Limb (tissue), 2 donors: ENCODE data around the gene SLC25A30.
A peak's percentile ranks its signal among the peaks of the same experiment; 100 is the strongest.
"Not testable (repeated sequence)": the region's sequence is repeated elsewhere in the genome, so short reads cannot be mapped to it uniquely, and the experiment has no call there.

ENCODE experiments used
- DNase-seq, 2 donors: peaks; one replicate each; pipeline ENCODE4 v3.0.0-alpha.2; 2016; ENCODE audit errors: extremely low spot score in 2 of 2

SLC25A30 gene

DNA sequence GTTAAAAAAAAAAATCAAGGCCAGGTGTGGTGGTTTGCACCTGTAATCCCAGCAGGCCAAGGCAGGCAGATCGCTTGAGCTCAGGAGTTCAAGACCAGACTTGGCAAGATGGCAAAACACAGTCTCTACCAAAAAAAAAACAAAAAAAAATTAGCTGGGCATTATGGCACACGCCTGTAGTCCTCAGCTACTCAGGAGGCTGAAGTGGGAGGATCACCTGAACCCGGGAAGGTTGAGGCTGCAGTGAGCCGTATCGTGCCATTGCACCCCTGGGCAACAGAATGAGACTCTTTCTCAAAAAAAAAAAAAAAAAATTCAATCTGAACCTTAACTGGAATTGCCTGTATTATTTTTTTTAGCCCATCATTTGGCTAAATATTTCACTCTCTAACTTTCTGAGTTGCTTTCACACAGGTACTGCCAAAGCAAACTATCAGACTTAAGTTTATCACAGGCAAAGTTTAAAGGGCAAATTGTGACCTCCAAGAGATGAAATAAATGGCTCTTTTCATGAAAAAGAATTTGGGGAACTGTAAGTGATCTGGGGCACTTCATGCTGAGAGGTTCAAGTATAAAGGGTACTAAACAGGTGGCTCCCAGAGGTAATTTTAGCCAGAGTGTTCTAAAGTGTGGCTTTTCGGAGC lies 14.7 kb upstream of the SLC25A30 start:
- no peak for DNase-seq

DNA sequence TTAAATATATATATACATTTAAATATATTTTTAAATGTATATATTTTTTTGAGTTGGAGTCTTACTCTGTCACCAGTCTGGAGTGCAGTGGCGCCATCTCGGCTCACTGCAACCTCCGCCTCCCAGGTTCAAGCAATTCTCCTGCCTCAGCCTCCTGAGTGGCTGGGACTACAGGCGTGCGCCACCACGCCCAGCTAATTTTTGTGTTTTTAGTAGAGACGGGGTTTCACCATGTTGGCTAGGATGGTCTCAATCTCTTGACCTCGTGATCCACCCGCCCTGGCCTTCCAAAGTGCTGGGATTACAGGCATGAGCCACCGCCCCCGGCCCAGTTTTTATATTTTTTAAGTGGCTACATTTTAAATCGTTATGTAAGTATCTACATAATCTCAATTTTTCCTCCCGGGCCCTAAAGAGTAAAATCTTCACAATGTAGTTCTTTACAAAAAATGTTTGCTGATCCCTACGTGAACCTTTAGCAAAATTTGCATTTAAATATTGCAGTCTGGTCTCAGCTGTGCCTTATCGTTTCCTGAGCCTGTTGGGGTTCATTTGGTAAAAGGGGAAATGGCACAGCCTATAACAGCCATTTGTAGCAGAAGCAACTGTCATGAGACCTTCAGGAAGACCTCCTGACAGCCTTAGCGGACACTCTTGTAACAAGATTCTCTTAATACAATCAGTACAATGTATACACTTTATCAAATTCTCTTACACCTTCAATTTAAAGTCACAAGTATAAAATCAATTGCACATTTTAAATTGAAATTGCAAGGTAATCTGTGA lies 8.1 kb upstream of the SLC25A30 start:
- not testable (repeated sequence) for DNase-seq

DNA sequence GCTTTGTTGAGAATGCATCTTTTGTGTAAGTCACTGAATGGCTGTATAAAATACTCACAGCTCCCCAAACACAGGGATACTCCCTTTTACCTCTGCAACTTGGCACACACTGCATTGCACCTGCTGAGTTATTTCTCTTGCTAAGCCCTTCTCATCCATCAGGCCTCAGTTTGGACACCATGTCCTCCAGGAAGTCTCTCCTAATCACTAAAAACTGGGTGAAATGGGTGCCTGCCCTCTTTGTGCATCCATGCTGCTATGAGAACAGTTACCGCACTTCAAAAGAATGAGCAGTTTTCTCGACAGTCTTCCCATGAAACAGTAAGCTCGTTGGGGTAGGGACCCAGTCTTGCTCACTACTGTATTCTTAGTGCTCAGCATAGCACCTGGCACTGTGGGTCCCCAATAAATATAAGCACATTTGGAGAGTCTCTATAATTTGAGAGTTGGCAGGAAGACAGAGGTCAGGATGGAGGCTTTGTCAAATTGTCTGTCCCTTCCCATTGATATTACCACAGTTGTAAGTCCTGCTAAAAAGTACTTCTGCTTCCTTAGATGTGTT lies 4.6 kb upstream of the SLC25A30 start:
- DNase-seq, result no peak

DNA sequence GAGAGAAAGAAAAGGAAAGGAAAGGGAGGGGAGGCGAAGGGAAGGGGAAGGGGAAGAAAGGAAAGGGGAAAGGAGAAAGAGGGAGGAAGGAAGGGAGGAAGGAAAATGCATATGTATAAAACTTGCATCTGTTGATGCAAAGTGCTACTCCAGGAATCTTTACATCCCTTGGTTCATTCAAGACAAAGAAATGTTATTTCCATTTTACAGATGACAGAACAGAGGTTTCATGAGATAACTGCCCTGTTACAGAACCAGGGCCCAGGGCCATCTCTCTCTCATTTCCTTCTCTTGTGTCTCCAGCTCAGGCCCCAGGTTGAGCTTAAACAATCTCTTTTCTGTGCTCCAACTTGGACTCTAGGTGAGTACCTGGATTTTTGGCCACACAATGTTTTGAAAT lies 1.8 kb upstream of the SLC25A30 start:
- DNase-seq, result no peak

DNA sequence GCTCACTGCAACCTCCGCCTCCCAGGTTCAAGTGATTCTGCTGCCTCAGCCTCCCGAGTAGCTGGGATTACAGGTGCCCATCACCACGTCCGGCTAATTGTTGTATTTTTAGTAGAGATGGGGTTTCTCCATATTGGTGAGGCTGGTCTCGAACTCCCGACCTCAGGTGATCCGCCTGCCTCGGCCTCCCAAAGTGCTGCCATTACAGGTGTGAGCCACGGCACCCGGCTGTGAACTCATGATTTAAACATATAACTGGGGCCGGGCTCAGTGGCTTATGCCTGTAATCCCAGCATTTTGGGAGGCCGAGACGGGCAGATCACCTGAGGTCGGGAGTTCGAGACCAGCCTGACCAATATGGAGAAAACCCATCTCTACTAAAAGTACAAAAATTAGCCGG lies 1.2 kb upstream of the SLC25A30 start:
- DNase-seq, result not testable (repeated sequence)

DNA sequence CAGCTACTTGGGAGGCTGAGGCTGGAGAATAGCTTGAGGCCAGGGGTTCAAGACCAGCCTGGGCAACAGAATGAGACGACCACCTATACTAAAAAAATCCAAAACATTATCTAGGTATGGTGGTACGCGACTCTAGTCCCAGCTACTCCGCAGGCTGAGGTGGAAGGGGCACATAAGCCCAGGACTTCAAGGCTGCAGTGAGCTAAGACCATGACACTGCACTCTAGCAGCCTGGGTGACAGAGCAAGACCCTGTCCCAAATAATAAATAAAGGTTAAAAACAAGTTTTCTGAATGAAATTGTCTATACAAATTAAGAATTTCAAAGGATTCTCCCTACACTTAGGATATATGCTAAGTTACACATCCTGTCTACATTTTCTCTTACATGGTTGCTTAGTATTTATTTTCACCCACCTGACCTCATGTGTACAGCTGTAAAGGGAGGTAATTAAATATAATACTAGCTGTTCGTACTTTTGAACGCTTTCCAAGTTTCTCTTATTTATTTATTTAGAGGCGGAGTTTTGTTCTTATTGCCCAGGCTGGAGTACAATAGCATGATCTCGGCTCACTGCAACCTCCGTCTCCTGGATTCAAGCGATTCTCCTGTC lies 1.6 kb downstream of the SLC25A30 start:
- DNase-seq, result no peak

DNA sequence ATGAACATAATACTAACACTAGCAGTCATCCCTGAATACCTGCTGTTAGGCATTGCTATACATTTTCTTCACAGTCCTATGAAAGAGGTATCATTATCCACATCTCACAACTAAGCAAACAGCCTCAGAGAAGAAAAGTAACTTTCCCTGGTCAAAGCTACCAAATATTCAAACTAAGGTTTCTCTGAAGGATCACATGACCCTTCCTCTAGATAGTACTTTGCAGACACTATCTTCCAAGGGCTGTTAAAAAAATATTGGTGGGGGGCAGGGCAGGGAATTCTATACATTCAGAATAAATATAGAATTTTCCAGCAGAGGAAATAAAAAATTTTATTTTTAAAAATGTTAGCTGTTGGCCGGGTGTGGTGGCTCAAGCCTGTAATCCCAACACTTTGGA lies 3.1 kb downstream of the SLC25A30 start:
- DNase-seq, result no peak

DNA sequence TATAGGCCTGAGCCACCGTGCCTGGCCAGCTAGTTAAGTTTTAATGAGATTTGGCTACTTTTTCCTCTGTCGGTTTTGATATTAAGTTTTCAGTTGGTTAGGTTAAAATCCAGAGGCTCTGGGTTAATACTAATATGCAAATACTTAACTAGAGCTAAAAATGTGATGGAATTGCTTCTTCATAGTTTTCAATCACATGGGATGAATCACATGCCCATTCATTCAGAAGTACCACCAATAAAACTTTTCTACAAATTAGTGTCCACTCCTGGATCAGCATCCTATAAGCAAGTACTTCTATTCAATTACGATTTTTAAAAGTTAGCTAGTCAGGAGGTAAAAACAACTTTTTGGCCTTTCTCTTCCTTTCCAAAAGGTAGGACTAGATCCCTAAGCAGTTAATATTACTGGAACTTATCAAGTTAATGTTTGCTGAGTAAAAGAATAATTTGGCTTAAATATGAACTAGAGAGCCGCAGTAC lies 4.3 kb downstream of the SLC25A30 start:
- no peak for DNase-seq

DNA sequence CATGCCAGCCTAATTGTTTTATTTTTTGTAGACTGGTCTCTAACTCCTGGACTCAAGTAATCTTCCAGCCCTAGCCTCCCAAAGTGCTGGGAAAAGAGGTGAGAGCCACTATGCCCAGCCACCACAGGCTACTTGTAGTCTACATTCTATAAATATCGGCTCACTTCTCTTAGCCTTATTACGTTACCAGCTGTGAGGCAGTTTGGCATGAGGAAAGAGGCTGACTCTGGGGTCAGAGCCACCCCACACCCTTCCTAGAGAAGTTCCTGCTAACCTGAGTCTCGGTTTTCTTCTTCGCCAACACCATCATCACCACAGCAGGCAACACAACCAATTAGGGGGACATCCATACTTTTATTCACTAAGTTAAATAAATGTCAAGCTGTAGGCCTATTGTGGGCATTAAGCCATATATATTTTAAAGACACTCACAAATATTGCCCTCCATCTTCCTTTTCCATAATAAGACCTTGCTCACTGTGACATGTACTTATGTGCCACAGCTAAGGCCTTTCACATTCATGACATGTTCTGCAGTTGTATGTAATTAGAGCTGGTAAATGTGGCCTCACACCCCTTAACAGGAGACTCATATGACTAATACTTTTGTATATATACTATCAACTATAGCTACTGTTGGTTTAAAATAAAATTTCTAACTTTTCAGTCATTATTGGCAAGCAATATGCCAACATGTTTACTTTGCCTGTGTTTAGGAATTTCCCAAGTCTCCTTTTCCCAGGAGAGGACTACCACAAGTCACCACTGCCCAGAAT lies 5.7 kb downstream of the SLC25A30 start:
- no peak for DNase-seq

DNA sequence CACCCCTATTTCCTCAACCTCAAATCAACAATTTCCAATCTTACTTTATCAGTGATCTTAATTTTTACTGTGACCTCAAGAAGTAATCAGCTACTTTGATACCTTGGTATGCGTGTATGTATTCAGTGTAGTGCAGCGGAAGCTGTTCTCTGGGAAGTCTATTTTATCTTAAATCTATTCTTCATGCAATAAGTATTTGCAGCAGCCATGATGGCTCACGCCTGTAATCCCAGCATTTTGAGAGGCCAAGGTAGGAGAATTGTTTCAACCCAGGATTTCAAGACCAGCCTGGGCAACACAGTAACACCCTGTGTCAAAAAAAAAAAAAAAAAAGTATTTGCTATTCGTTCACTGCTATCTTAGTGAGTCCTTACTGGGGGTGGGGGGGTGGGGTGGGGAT lies 6.5 kb downstream of the SLC25A30 start:
- DNase-seq, result no peak

DNA sequence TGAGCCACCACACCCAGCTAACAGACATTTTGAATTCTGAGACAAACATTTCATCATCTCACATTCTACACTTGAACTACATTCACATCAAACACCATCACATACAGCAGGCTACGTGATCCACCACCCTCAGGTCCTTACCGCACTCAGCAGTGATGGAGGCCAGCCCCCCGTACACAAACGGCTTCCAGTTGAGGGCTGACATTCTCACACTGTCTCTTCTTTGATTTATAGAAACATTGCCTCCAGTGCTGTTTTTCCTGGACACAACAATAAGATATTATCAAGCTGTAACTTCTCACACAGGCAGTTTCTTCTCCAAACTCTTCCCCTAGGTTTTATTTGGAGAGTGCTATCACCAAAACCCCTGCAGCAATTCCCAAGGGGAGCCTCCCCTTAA lies 7.0 kb downstream of the SLC25A30 start:
- DNase-seq, result no peak

DNA sequence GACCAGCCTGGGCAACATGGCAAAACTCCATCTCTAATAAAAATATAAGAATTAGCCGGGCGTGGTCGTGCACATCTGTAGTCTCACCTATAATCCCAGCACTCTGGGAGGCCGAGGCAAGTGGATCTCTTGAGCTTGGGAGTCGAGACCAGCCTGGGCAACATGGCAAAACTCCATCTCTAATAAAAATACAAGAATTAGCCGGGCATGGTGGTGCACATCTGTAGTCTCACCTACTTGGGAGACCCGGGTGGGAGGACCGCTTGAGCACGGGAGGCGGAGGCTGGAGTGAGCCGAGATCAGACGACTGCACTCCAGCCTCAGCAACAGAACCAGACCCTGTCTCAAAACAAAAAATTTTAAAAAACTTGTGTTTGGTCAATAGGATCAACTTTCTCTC lies 7.7 kb downstream of the SLC25A30 start:
- DNase-seq, result no peak

DNA sequence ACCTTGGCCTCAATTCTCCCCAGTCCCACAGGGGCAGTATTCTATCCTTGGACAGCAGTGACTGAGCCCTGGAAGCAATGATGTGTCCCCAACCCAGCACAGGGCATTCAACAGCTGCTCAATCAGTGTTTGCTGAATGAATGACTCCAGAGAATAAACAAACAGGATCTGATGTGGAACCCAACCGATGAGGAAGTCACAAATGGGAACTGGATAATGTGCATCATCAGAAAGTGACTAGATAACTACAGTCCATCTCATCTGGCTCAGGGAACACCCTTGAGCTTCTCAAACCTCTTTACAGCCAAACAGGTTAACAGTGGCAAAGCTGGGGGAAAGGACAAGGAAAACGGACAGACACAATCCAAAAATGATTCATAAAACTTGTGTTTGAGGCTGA lies 8.2 kb downstream of the SLC25A30 start:
- DNase-seq, result no peak

DNA sequence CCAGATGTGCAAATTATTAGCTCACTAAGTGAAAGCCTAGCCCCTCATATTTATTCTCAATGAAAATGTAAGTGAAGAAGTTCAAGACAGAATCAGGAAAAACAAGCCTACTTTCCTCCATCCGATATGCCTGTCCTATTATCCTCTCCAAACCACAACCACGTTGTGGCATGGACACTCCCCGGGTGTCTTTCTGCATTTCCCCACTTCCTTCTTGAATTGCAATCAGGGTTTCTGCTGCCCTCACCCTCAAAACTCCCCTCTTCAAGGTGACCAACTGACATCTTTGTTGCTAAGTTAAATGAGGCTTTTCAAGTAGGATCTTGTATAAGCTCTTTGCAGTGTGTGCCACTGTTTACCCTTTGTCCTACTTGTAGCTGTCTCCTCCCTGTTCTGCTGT lies 11.8 kb downstream of the SLC25A30 start:
- no peak for DNase-seq

DNA sequence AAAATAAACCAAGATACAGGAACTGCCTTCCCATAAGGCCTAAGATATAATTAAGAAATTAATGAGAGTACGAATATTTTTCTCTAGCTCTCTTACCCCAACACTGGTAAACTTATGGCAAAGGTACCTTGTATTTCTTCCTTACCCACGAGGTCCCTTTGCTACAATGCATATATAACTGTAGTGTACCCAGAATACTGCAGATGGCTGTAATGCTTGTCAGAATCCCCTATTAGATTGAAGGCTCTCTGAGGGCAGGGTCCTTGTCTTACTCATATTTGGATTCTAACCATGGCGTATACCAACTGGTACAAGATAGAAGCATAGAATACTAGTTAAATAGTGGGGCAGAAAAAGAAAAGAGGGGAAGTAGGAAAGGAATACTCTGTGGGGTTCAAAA lies 15.1 kb downstream of the SLC25A30 start:
- no peak for DNase-seq

DNA sequence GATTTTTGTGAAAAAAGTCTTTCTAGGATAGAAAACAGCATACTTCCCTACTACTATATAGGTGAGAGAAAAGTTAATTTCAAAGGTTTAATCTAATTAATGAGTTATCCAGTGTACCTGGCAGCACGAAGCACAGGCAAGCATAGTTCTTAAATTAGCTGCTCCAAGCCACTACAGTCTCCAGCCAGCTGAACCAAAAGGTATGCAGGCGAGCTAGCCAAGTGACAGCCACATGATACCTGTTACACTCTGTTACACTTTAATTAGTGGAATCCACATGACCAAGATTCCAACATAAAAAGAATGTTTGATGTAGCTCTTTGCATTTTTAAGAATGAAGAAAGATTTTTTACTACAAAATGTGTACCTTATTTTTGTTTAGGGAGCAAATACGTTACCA lies 15.5 kb downstream of the SLC25A30 start:
- DNase-seq, result no peak

DNA sequence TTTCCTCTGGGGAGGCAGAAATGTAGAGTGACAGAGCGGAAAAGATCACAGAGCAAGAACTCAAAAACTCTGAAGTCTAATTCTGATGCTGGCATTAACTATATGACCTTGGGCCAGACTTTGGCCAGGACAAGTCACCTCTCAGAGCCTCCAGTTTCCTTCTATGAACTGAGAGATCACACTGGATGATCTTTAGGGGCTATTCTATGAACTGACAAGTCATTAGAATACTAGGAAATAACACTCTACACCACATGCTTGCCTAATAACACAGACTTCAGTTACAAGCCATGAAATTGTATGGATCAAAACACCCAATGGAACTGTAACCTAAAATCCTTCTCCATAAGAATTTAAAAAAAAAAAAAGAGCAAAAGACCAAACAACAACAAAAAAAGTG lies 16.9 kb downstream of the SLC25A30 start:
- no peak for DNase-seq

DNA sequence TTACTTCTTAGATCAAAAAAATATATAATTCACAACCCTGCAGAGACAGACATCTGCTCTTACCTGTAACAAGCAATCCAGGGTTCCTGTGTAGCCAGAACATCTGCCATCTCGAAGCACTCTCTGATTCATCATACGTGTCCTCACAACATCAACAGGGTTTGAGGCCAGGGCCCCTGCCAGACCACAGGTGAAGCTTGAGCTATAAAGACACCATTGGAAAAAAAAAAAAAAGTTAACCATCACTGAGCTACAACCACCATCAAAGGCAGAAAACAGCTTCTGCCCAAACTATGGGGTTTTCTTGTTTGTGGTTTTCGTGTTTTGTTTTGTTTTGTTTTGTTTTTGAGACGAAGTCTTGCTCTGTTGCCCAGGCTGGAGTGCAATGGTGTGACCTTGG lies 19.3 kb downstream of the SLC25A30 start:
- no peak for DNase-seq

DNA sequence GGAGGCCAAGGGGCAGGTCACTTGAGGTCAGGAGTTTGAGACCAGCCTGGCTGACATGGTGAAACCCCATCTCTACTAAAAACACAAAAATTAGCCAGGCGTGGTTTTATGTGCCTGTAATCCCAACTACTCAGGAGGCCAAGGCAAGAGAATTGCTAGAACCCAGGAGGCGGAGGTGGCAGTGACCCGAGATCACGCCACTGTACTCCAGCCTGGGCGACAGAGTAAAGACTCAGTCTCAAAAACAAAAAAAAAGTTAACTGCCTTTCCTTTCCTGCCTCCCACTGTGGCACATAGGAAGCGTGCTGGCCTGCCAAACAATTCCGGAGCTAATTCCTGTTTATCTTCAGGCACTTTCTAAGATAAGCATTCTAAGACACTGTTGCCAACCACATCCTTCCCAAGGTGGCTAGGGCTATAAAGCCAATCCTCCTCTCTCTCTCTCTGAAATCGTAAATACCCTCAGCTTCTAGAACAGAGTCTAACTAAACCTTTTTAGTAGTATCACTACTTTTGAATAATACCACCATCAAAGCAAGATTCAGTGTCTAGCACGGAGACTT lies 21.6 kb downstream of the SLC25A30 start:
- DNase-seq, result no peak

DNA sequence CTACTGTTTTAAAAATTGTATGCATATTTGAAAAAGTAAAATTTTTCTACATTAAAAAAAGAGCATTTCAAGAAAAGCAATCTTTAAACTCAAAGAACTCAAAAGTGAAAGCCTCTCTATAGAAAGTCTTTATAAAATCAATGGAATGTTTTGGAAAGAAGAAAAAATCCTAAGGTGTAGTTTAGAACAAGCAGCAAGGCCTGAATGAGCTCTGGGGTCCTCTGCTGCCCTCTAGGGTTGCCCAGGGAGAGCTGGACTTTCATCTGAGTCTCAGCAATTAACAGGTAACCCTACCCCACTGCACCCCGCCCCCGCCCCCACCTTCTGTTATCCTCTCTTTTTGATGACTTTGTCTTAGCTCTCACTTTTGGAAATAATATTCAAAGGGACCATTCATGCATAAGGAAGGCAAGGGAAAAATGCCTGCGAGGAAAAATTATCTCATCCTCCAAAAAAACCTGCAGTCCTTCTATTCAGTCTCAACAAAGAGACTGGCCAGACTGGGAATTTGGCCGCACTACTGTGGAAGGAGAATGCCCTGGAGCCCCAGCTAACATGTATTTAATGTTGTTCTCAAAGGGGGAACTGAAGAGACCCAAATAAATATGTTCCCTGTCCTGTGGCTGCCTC lies 24.1 kb downstream of the SLC25A30 start:
- peak; percentile 43 to 53 for DNase-seq

DNA sequence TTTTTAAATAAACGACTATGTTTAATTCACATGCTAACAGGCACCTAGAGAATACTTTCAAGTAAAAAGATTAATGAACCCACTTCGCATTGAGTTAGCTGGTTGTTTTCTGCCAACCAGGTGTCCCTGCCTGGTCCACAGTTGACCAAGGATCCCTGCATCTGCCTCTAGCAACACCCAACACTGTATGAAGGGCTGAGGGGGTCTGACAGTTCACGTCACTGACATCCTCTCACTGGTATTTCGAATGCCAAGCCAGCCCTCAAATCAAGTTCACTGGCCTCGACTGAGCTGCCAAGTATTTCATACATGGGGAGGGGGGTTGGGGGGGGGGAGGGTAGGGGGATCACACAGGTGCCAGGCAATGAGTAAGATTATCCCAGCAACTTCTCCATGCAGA lies 25.4 kb downstream of the SLC25A30 start:
- no peak for DNase-seq
